Liver (tissue), 9 donors: ENCODE data around the gene CABLES1. TPM values are rescaled to one million over a fixed set of nuclear protein-coding genes. Genes with fewer than 3 reads are reported as not detected.

ENCODE experiments used
- DNase-seq: peaks from one replicate; pipeline ENCODE4 v3.0.0-alpha.2; 2017; ENCODE audit warnings: low spot score
- H3K27ac ChIP-seq, 2 donors: one replicate each; pipeline ENCODE4 v1.7.0; 2013; ENCODE audit warnings: inconsistent platforms in 2 of 2, low read length in 2 of 2, control low read depth in 1 of 2, low read depth in 1 of 2, mild to moderate bottlenecking in 1 of 2
- H3K27me3 ChIP-seq, 4 donors: one replicate each; pipeline versions ENCODE4 v1.6.1 to v1.7.0; 2013; ENCODE audit warnings: low read length in 3 of 4, inconsistent platforms in 1 of 4, mild to moderate bottlenecking in 1 of 4, moderate library complexity in 1 of 4; ENCODE audit not compliant: control insufficient read depth in 4 of 4, insufficient read depth in 4 of 4
- H3K36me3 ChIP-seq, 4 donors: one replicate each; pipeline versions ENCODE4 v1.6.1 to v1.7.0; 2013; ENCODE audit warnings: low read length in 3 of 4, mild to moderate bottlenecking in 3 of 4, low read depth in 1 of 4, moderate library complexity in 1 of 4; ENCODE audit not compliant: control insufficient read depth in 4 of 4, insufficient read depth in 3 of 4
- H3K4me1 ChIP-seq, 4 donors: one replicate each; pipeline versions ENCODE4 v1.6.1 to v1.7.0; 2013; ENCODE audit warnings: low read length in 3 of 4, mild to moderate bottlenecking in 3 of 4, moderate library complexity in 1 of 4; ENCODE audit not compliant: control insufficient read depth in 4 of 4, insufficient read depth in 4 of 4
- H3K4me3 ChIP-seq, 3 donors: one replicate each; pipeline versions ENCODE4 v1.6.1 to v1.7.0; 2013; ENCODE audit warnings: low read length in 3 of 3, control low read depth in 1 of 3, low read depth in 1 of 3, mild to moderate bottlenecking in 1 of 3
- H3K9ac ChIP-seq, 2 donors: one replicate each; pipeline ENCODE4 v1.7.0; 2013; ENCODE audit warnings: low read length in 2 of 2, mild to moderate bottlenecking in 2 of 2, moderate library complexity in 2 of 2, control low read depth in 1 of 2, low read depth in 1 of 2
- H3K9me3 ChIP-seq, 4 donors: one replicate each; pipeline versions ENCODE4 v1.6.1 to v1.7.0; 2013; ENCODE audit warnings: low read length in 3 of 4; ENCODE audit not compliant: control insufficient read depth in 4 of 4
- EGR1 ChIP-seq, 2 donors: IDR thresholded peaks; 2 replicates each; pipeline ENCODE4 v1.6.1; 2016 to 2018; ENCODE audit warnings: antibody characterized with exemption in 2 of 2, low read depth in 2 of 2
- FOXA1 ChIP-seq: IDR thresholded peaks from 2 replicates; pipeline ENCODE4 v1.6.1; 2016; ENCODE audit warnings: antibody characterized with exemption
- HNF4A ChIP-seq, 2 donors: conservative IDR thresholded peaks; 2 replicates each; pipeline ENCODE4 v1.6.1; 2016; ENCODE audit warnings: antibody characterized with exemption in 2 of 2, mild to moderate bottlenecking in 2 of 2
- JUND ChIP-seq, 2 donors: IDR thresholded peaks; 2 replicates each; pipeline ENCODE4 v1.6.1; 2016; ENCODE audit warnings: antibody characterized with exemption in 2 of 2
- RAD21 ChIP-seq, 2 donors: IDR thresholded peaks; 2 replicates each; pipeline ENCODE4 v1.6.1; 2016; ENCODE audit warnings: antibody characterized with exemption in 2 of 2, mild to moderate bottlenecking in 2 of 2
- RXRA ChIP-seq, 2 donors: IDR thresholded peaks; 2 replicates each; pipeline ENCODE4 v1.6.1; 2017 to 2018; ENCODE audit warnings: antibody characterized with exemption in 2 of 2, mild to moderate bottlenecking in 1 of 2
- TAF1 ChIP-seq: conservative IDR thresholded peaks from 2 replicates; pipeline ENCODE4 v1.6.1; 2016; ENCODE audit warnings: antibody characterized with exemption, mild to moderate bottlenecking
- YY1 ChIP-seq: IDR thresholded peaks from 2 replicates; pipeline ENCODE4 v1.6.1; 2016; ENCODE audit warnings: antibody characterized with exemption, mild to moderate bottlenecking
- WGBS: extraction: QIAGEN DNeasy Blood & Tissue Kit; methylation state at CpG from one replicate; pipeline ENCODE4 v1.1.7; 2013; 5-methylcytosine and 5-hydroxymethylcytosine counted together
- polyA plus RNA-seq, 2 donors: library from polyadenylated mRNA; stranded (reverse) in 1 of 2; unstranded in 1 of 2; fragments of 200-250 nt in 1 of 2; fragments of >200 nt in 1 of 2; fragmentation: Nextera tagmentation in 1 of 2; extraction: Ambion mirVana in 1 of 2; gene quantifications; one replicate each; pipeline versions ENCODE4 v1.2.1 to v1.2.3, GENCODE V29; 2013 to 2015
- total RNA-seq, 2 donors: library from RNA; depleted of rRNA; stranded (reverse); fragments of >200 nt; gene quantifications; one replicate each; pipeline ENCODE4 v1.2.3, GENCODE V29; 2014
- TF ChIP-seq, protein P1 (sequence below): IDR thresholded peaks from 2 replicates; pipeline ENCODE4 v1.6.1; 2016; ENCODE audit warnings: antibody characterized with exemption
- TF ChIP-seq, protein P2 (sequence below): IDR thresholded peaks from 2 replicates; pipeline ENCODE4 v1.6.1; 2016; ENCODE audit warnings: antibody characterized with exemption
- TF ChIP-seq, protein P3 (sequence below): IDR thresholded peaks from 2 replicates; pipeline ENCODE4 v1.6.1; 2016; ENCODE audit warnings: antibody characterized with exemption, mild to moderate bottlenecking
- TF ChIP-seq, protein P4 (sequence below): fragments of 150-350 bp; IDR thresholded peaks from 2 replicates; pipeline ENCODE4 v1.5.1; 2017; ENCODE audit warnings: improper control_type of control experiment, low read depth, low read length; ENCODE audit not compliant: missing input control
- donor health status: healthy.
- donor health status: healthy.
- donor health status: healthy.
- donor health status: healthy.
- donor health status: healthy.

CABLES1 gene
- total and polyA plus RNA-seq, 4 donors = 3.3 to 8.9 (median 4.5) TPM

DNA sequence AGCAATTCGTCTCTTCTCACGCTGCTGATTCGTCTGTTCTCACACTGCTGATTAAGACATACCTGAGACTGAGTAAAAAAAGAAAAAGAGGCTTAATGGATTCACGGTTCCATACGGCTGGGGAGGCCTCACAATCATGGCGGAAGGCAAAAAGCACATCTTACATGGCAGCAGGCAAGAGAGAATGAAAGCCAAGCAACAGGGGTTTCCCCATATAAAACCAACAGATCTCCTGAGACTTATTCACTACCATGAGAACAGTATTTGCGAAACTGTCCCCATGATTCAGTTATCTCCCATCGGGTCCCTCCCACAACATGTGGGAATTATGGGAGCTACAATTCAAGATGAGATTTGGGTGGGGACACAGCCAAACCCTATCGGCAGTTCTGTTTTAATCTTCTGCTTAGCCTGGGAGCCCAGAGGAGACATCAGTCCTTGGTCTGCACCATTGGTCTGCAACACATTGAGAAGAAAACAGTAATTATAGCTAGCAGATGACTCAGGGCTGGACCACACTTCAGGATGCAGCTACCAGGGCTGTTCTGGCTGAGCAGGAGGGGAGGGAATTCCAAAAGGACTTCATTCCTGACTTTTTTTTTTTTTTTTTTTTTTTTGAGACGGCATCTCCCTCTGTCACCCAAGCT is 69.4 kb downstream of the CABLES1 start:
- 91% methylated on average over 10 of the region's 10 CpGs for WGBS
- Histone ChIP-seq H3K9ac (no peak overlapping the region), H3K27ac (no peak overlapping the region), H3K9me3 (no peaks in the 10 kb centered on the region), H3K4me3 (no peak overlapping the region), H3K27me3 (no peaks in the 10 kb centered on the region), H3K4me1 (no peaks in the 10 kb centered on the region), H3K36me3 (peaks cover 0 to 5% (median 4%) of the 10 kb centered on the region in 4 donors)
- TF ChIP-seq RXRA (IDR thresholded peaks at IDR 0.05) (no peak), TAF1 (no peak), JUND (IDR thresholded peaks at IDR 0.05) (no peak), FOXA1 (no peak), RAD21 (IDR thresholded peaks at IDR 0.05) (no peak), YY1 (no peak)
- TF ChIP-seq, protein P1, sequence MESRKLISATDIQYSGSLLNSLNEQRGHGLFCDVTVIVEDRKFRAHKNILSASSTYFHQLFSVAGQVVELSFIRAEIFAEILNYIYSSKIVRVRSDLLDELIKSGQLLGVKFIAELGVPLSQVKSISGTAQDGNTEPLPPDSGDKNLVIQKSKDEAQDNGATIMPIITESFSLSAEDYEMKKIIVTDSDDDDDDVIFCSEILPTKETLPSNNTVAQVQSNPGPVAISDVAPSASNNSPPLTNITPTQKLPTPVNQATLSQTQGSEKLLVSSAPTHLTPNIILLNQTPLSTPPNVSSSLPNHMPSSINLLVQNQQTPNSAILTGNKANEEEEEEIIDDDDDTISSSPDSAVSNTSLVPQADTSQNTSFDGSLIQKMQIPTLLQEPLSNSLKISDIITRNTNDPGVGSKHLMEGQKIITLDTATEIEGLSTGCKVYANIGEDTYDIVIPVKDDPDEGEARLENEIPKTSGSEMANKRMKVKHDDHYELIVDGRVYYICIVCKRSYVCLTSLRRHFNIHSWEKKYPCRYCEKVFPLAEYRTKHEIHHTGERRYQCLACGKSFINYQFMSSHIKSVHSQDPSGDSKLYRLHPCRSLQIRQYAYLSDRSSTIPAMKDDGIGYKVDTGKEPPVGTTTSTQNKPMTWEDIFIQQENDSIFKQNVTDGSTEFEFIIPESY = no peak
- TF ChIP-seq, protein P2, sequence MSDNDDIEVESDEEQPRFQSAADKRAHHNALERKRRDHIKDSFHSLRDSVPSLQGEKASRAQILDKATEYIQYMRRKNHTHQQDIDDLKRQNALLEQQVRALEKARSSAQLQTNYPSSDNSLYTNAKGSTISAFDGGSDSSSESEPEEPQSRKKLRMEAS = no peak
- TF ChIP-seq, protein P3, sequence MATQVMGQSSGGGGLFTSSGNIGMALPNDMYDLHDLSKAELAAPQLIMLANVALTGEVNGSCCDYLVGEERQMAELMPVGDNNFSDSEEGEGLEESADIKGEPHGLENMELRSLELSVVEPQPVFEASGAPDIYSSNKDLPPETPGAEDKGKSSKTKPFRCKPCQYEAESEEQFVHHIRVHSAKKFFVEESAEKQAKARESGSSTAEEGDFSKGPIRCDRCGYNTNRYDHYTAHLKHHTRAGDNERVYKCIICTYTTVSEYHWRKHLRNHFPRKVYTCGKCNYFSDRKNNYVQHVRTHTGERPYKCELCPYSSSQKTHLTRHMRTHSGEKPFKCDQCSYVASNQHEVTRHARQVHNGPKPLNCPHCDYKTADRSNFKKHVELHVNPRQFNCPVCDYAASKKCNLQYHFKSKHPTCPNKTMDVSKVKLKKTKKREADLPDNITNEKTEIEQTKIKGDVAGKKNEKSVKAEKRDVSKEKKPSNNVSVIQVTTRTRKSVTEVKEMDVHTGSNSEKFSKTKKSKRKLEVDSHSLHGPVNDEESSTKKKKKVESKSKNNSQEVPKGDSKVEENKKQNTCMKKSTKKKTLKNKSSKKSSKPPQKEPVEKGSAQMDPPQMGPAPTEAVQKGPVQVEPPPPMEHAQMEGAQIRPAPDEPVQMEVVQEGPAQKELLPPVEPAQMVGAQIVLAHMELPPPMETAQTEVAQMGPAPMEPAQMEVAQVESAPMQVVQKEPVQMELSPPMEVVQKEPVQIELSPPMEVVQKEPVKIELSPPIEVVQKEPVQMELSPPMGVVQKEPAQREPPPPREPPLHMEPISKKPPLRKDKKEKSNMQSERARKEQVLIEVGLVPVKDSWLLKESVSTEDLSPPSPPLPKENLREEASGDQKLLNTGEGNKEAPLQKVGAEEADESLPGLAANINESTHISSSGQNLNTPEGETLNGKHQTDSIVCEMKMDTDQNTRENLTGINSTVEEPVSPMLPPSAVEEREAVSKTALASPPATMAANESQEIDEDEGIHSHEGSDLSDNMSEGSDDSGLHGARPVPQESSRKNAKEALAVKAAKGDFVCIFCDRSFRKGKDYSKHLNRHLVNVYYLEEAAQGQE = no peak
- TF ChIP-seq, protein P4, sequence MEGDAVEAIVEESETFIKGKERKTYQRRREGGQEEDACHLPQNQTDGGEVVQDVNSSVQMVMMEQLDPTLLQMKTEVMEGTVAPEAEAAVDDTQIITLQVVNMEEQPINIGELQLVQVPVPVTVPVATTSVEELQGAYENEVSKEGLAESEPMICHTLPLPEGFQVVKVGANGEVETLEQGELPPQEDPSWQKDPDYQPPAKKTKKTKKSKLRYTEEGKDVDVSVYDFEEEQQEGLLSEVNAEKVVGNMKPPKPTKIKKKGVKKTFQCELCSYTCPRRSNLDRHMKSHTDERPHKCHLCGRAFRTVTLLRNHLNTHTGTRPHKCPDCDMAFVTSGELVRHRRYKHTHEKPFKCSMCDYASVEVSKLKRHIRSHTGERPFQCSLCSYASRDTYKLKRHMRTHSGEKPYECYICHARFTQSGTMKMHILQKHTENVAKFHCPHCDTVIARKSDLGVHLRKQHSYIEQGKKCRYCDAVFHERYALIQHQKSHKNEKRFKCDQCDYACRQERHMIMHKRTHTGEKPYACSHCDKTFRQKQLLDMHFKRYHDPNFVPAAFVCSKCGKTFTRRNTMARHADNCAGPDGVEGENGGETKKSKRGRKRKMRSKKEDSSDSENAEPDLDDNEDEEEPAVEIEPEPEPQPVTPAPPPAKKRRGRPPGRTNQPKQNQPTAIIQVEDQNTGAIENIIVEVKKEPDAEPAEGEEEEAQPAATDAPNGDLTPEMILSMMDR = no peak
- DNase-seq = no peak

DNA sequence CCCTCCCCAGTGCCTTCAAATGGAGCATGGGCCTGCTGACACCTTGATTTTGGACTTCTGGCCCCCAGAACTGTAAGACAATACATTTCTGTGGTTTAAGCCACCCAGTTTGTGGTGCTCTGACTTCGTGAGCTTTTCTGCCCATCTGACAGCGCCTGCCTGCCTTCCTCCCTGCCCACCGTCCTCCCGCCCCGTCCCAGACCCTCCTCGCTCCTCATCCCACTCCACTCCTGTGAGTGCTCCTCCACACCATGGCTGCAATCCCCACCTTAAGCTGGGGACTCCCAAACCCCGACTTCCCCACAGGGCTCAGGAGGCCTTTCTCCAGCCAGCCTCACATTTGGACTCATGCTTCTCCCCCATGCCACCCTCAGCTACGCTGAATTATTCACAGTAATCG is 70.7 kb downstream of the CABLES1 start:
- no peak overlapping the region for H3K4me3 ChIP-seq
- H3K9ac ChIP-seq = no peak overlapping the region
- no peak for DNase-seq
- TF ChIP-seq HNF4A (conservative IDR thresholded peaks at IDR 0.05) (no peak), RXRA (IDR thresholded peaks at IDR 0.05) (no peak), EGR1 (IDR thresholded peaks at IDR 0.05; ENCODE audit: low read depth in 2 of 2) (no peak)
- 95% methylated on average over 9 of the region's 9 CpGs for WGBS
- H3K9me3 ChIP-seq = no peaks in the 10 kb centered on the region
- H3K4me1 ChIP-seq = no peaks in the 10 kb centered on the region
- no peak overlapping the region for H3K27ac ChIP-seq
- H3K36me3 ChIP-seq = peaks cover 0 to 7% (median 4%) of the 10 kb centered on the region in 4 donors
- no peaks in the 10 kb centered on the region for H3K27me3 ChIP-seq
